Activated CD4-positive, alpha-beta T cell treated with anti-CD3 and anti-CD28 coated beads, Interleukin-2, amount 50 U/mL, for 1 hour (primary cell): ENCODE data around the gene PSEN2.
"Not testable (repeated sequence)": the region's sequence is repeated elsewhere in the genome, so short reads cannot be mapped to it uniquely, and the experiment has no call there.

ENCODE experiments used
- DNase-seq: peaks from one replicate; pipeline ENCODE4 v3.0.0-alpha.2; 2020

The PSEN2 gene

DNA sequence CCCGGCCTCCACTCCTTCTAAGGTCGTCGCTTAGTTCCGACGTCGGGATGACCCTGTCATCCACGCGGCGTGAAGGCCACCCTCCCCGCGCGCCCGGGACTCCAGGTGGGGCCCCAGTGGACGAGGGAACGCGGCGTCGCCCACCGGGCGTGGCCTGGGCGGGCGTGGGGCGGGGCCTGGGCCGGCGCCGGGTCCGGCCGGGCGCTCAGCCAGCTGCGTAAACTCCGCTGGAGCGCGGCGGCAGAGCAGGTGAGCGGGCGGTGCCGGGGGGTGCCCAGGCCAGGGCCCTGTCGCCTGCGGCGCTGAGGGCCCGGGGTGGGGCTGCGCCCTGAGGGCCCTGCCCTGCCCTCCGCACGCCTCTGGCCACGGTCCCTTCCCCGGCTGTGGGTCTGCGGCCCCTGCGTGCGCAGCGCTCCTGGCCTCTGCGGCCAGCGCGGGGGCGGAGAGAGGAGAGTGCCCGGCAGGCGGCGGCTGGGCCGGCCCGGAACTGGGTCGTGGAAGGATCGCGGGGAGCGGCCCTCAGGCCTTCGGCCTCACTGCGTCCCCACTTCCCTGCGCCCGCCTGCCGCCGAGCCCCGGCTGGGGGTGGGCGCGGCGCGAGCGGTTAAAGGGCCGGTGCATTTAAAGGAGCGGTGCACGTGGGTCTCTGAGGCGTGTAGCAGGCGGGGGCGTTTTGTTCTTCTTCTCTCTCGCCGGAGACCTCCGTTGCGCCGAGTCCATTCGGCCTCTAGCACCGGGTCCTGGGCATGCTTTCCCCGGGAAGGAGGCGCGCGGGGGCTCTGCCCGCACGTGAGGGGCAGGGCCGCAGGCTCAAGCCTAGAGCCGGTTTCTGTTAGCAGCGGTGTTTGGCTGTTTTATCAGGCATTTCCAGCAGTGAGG lies at the start of gene PSEN2:
Gene PSEN2, plus strand, starts transcription at position 216 of the 879 bp plus-strand sequence. CDS start 11,292 bp downstream, outside the sequence.
- peak; percentile 44 for DNase-seq

DNA sequence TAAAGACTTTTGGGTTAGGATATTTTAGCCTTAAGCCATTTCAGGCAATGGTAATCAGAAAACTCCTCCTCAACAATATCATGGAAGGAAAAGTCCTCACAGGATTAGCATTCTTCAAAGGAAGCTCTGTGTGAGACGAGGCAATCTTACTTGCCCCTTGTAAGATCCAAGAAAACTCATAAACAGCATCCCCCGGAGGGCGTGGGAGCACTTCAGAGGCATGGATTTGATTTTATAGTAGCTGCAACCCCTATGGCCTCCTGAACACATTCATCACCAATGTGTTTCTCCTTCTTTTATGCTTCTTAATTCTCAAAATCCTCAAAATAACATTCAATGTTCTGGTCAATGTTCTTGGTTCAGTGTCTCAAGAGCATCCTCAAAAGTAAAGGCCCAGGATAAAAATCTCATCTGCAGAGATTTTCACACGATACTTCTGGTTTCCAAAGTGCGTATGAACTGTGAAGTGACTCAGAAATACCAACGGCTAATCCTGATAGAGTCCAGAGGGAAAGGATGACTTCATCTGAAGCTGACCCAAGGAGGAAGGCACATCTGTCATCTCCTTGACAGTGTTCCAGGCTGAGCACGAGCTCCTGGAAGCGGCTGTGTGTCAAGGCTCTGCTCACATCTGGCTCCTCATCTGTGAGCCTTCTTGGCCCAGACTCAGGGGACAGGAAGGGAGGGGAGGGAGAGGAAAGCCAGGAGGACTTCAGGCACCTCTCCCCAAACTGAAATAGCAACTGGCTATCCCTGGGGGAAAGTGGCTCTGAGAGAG lies 49.3 kb upstream of the PSEN2 start:
- no peak for DNase-seq

DNA sequence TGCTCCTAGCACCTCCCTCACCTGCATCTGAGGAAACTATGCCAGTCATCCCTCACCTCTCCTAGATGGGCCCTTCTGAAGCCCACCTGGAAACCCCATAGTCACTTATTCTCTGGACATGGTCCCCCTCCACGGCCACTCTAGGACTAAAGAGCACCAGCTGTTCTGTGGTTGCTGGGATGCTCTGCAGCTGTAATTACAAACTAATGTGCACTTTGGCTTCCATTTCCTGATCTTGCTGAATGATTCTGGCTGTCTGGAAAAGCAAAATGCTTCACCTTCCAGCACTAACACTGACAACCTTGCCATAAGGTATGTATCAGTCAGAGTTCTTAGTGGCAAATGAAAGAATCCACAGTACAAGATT lies 48.7 kb upstream of the PSEN2 start:
- DNase-seq: no peak

DNA sequence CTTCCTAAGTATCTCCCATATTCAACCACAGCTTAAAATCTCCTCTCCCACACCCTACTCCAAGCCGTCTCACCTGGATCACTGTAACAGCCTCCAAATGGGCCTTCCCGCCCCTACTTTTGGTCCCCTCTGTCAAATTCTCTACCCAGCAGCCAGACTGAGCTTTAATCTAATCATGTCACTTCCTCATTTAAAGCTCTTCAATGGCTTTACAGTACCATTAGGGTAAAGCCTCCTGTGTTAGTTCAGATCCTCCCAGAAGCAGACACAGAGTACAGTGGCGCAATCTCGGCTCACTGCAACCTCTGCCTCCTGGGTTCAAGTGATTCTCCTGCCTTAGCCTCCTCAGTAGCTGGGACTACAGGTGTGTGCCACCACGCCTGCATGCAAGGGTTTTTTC lies 46.8 kb upstream of the PSEN2 start:
- no peak for DNase-seq

DNA sequence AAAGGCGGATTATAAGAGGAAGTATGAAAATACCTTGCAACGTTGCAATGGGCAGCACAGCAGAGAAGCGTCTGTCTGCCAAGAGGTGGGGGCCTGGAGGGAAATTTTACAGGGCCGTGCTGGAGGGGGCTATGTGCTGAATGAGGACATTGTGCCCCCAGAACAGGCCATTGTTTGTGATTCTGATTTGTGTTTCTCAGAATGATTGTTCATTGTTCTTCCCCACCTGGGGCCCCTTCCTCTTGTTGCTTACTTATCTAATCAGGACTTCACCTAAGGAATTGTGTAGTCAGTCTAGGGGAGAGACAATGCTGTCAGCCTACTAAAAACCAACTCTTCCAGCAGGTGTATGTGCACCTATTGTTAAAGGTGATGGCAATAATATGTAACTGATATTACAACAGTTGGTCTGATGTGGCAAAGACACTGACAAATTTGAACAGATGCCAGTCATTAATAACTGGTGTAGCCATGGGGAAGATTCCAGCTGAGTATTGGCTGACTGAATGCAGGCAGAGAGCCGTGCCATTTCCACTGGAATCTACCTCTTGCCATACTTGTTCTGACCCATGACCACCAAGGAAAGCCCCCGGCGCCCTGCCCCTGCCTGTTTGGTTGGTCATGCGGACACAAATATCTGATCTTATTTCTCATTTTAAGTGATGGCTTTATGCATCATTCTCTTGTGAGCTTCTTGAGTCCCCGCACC lies 45.2 kb upstream of the PSEN2 start:
- DNase-seq: no peak

DNA sequence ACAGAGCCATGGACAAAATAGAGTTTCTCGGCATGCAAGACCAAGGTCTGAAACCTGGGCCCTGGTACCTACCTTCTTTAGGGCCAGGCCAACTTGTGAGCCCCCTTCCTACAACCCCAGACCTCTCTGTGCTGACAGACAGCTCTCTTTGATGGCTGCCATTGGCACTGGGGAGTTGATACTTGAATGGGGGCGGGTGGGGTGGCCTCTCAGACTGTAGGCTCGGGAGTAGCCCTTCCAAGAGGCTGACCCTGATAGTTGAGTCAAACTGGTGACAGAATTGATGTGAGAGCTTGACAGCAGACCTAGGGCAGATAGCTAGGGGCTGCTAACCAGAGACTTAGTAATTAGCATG lies 44.7 kb upstream of the PSEN2 start:
- no peak for DNase-seq

DNA sequence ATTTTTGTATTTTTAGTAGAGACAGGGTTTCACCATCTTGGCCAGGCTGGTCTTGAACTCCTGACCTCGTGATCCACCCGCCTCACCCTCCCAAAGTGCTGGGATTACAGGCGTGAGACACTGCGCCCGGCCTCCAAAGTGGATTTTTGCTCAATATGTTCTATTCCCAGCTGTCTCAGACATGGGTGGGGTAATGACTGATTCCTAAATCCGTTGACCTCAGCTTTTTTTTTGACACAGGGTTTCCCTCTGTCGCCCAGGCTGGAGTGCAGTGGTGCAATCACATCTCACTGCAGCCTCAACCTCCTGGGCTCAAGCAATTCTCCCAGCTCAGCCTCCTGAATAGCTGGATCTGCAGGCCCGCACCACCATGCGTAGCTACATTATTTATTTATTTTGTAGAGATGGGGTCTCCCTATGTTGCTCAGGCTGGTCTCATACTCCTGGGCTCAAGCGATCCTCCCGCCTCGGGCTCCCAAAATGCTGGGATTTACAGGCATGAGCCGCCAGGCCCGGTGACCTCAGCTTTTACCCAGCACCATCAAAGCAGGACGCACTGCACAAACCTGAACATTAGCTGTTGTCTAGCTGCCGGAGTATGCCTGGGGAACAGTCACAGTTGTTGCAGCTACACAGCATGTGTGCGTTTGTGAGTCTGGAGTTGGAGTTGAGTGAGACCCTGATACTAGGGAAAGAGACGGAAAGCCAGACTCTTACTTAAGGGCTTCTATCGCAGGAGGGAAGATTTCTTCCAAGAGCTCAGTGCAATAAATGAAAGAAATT lies 43.7 kb upstream of the PSEN2 start:
- DNase-seq: no peak

DNA sequence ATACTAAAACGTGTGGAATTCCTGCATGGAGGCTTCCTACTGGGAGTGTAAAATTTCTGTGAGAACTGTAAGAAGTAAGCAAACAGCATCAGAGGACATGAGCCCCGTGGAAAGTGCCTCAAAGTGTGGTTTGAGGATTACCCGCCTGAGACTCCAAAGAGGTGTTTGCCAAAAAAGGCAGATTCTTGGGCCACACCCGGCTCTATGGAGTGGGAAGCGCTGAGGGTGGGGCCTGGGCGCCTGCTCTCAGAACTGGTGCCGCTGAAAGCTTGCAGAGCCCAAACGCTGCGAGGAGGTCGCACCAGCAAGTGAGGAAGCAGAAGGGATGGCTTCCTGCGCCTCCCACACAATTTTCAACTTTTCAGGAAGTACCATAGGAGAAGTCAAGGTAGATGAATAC lies 43.0 kb upstream of the PSEN2 start:
- peak; percentile 15 for DNase-seq

DNA sequence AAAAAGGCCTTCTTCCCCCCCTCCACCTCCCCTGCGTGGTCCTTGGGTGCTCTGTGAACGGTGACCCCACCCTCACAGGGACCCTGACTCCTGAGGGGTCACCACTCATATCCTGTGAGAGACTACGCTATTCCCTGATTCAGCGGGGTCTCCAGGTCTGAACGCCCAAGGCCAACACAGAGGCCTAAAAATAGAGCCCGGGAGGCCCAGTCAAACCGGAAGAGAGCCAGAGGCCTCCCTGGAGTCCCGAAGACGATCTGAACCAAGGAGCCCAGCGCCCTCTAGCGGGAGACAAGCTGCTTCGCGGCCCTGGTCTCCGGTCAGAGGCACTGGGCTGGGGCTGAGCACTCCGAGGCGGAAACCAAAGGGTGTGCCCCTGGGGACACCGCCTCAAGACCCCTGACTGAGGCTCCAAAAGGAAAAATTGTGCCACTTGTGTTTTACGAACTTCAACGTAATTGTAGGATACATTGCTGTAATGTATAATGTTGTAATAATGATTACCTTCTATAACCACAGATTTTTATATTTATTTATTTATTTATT lies 42.4 kb upstream of the PSEN2 start:
- peak; percentile 96 for DNase-seq

DNA sequence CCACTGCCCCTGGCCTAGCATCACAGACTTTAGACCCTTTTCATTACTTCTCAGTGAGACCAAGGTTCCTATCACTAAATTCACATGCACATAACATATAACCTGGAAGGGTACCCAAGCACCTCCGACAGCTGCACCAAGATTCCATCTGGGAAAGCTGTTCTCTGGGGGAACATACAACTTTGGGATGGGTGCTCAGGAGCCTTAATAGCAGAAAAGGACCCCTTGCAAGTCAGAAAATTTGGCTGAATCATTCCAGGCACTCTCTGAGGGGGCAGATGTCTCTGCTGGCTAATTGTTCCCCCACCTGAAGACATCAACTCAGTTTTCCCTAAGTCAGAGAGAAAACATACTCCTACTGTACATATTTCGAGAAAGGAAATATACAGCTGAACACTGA lies 41.3 kb upstream of the PSEN2 start:
- DNase-seq: no peak

DNA sequence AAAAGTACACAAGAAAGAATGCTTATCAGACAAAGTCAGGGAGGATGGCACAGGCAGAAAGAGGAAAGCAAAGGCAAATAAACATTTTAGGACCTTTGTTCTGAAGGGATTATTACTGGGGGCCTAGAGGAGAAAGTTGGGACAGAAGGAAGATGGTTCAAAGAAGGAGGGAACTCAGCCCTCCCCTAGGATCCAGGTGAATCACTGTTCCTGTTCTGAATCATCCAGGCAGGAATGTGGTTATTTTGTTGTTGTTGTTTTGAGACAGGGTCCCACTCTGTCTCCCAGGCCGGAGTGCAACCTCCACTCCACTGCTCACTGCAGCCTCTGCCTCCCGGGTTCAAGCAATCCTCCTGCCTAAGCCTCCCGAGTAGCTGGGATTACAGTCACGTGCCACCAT lies 38.5 kb upstream of the PSEN2 start:
- no peak for DNase-seq

DNA sequence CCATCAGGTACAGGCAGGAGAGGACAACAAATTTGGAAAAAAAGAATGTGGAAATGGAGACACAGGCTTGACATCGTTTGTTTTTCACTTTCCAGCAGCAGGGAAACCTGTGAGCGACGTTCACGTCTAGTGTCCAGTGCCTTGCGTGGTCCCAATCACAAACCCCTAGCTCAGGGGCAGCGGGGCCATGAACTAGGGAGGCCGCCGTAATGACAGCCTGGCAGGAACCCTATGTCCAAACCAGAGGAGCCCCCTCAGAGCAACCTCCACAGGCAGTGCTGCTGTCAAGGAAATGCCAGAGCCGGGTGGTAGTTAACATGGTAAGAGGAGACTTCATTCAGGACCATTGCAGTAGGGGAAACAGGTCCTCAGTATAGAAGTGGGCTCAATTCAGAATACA lies 37.8 kb upstream of the PSEN2 start:
- DNase-seq: no peak

DNA sequence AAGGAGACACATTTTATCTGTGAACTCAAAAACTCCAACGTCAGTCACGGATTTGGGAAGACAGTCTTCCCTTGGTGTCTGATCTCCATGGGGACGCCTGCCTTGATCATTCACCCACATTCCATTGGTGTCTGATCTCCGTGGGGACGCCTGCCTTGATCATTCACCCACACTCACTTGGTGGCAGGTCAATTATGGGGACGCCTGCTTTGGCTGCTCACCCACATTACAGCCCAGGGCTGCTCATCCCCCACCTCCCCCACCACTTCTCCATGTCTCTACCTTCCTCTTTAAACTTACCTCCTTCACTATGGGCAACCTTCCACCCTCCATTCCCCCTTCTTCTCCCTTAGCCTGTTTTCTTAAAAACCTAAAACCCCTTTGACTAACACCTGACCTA lies 36.2 kb upstream of the PSEN2 start:
- DNase-seq: not testable (repeated sequence)

DNA sequence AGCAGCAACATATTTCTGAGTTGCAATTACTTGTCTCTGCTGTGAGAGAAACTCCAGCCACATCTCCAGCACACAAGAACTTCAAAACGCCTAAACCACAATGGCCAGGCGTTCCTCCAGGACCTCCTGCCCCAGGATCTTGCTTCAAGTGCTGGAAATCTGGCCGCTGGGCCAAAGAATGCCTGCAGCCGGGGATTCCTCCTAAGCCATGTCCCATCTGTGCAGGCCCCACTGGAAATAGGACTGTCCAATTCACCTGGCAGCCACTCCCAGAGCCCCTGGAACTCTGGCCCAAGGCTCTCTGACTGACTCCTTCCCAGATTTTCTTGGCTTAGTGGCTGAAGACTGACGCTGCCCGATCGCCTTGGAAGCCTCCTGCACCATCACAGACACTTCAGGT lies 35.0 kb upstream of the PSEN2 start:
- not testable (repeated sequence) for DNase-seq

DNA sequence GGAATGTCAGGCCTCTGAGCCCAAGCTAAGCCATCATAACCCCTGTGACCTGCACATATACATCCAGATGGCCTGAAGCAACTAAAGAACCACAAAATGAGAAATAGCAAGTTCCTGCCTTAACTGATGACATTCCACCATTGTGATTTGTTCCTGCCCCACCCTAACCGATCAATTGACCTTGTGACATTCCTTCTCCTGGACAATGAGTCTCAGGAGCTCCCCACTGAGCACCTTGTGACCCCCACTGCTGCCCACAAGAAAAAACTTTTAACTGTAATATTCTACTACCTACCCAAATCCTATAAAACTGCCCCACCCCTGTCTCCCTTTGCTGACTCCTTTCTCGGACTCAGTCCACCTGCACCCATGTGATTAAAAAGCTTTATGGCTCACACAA lies 32.5 kb upstream of the PSEN2 start:
- DNase-seq: not testable (repeated sequence)

DNA sequence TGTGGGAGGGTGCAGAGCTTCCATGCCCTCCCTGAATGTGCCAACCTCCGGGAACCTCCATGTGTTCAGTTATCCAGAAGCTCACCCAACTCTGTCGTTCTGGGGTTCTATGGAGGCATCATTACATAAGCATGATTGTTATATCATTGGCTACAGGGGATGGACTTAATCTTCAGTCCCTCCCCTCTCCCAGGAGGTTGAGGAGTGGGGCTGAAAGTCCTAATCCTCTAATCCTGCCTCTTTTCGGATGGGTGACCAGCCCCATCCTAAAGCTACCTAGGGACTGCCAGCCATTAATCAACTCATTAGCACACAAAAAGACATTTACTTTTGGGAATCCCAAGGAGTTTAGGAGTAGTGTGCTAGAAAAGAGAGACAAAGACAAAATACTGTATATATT lies 32.0 kb upstream of the PSEN2 start:
- DNase-seq: no peak

DNA sequence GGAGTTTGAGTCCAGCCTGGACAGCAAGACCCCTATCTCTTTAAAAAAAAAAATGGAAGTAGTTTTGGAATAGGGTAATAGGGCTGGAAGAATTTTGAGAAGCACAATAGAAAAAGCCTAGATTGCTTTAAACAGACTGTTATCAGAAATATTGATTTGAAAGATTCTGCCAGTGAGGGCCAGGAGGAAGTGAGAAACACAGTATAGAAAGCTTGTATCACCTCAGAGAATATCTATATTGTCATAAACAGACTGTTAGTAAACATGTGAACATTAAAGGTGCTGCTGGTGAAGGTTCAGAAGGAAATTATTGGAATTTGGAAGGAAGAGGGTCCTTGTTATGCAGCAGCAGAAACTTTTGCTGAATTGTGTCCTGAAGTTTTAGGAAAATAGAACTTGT lies 24.8 kb upstream of the PSEN2 start:
- no peak for DNase-seq

DNA sequence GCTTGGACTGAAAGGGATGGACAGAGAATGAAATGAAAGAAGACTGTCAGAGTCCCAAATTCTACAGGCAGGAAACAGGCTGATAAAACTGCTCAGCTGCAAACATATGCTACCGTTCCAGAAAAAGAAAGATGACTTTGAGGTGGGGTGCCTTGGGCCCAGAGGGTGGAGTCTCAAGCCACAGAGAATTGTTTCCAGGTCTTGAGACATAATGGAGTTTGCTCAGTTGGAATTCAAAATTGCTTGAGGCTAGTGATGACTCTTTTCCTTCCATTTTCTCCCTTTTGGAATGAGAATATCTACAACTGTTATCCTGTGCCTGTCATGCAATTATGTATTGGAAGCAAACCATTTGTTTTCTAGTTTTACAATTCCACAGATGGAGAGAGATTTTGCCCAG lies 23.6 kb upstream of the PSEN2 start:
- no peak for DNase-seq

DNA sequence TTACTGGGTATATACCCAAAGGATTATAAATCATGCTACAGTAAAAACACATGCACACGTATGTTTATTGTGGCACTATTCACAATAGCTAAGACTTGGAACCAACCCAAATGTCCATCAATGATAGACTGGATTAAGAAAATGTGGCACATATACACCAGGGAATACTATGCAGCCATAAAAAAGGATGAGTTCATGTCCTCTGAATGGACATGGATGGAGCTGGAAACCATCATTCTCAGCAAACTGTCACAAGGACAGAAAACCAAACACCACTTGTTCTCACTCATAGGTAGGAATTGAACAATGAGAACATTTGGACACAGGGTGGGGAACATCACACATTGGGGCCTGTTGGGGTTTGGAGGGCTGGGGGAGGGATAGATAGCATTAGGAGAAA lies 15.9 kb upstream of the PSEN2 start:
- not testable (repeated sequence) for DNase-seq

DNA sequence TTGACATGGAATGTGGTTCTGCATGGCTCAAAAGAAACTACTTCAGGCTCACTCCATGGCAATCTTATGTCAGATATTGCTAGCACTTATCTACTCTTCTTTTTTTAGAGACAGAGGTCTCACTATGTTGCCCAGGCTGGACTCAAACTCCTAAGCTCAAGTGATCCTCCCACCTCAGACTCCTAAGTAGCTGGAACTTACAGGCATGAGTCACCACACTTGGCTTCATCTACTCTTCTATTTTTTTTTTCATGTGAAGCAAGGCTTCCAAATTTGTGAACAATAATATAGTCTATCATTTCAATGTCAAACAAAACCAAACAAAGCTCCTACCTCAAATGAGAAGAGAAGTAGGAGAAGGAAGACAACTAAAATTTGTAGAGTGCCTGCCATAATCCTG lies 7.5 kb upstream of the PSEN2 start:
- no peak for DNase-seq

DNA sequence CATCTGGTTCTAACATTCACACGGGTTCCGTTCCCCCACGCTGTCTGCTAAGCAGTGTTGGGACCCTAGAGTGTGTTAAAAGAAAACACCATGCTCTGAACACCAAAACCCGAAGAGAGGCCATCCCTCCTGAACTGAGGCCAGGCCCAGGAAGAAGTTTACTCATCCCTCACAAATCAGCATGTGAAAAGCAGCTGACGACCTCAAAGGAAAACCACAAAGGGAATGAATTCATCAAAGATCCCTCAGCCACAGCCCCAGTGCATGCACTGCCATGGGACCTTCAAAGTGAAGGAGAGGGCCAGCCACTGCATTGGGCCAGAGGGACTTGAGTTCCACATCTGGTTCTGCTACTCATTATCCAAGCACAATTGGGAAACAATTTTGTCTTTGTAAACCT lies 7.0 kb upstream of the PSEN2 start:
- no peak for DNase-seq

DNA sequence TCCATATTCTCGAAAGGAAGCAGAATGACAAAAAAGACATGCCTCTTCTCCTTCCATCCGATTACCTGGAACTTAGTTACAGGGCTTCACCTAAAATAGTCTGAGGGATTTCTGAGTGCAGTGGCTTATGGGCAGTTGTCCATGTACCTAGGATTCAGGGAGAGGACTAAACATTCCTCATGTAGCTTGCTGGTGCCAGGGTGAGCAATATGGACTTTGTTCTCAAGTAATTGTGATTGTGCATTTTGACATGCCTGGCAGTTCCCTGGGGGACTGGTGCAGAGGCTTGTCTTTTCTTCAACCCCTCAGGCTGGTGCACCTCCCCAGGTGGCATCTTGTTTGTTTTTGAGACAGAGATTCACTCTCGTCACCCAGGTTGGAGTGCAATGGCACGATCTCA lies 6.1 kb upstream of the PSEN2 start:
- no peak for DNase-seq

DNA sequence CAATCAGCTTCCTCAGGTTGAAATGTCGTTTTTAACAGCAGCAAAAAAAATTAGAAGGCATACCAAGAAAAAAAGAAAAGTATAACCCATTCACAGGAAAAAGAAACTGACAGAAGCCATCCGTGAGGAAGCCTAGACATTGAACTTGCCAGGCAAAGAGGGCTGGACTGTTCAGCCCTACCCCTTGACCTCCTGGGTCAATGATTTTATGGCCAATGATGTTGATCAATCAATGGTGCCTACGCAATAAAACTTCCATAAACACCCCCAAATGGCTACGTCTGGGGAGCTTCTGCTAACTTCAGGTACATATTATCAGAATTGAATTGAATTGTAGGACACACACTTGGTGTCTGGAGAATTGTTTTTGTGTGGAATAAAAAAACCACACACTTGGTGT lies 4.8 kb upstream of the PSEN2 start:
- DNase-seq: no peak
